Esophagus squamous epithelium (tissue), 4 donors: ENCODE measurements around the gene GEMIN8.

ENCODE experiments used
- POLR2A ChIP-seq, 4 donors: fragments of 450-650 bp; IDR thresholded peaks; one replicate each; pipeline ENCODE4 v1.6.1; 2017; ENCODE audit warnings: antibody characterized with exemption in 4 of 4, mild to moderate bottlenecking in 4 of 4, moderate library complexity in 3 of 4
- TF ChIP-seq, protein P1 (sequence below), 6 experiments: fragments of 450-650 bp in 4 of 6; fragments of 200-600 bp in 2 of 6; sonication (generic) in 2 of 6; IDR thresholded peaks; one replicate each; pipeline ENCODE4 v1.5.1; 2016 to 2019; ENCODE audit warnings: antibody characterized with exemption in 6 of 6, mild to moderate bottlenecking in 4 of 6, moderate library complexity in 4 of 6

DNA sequence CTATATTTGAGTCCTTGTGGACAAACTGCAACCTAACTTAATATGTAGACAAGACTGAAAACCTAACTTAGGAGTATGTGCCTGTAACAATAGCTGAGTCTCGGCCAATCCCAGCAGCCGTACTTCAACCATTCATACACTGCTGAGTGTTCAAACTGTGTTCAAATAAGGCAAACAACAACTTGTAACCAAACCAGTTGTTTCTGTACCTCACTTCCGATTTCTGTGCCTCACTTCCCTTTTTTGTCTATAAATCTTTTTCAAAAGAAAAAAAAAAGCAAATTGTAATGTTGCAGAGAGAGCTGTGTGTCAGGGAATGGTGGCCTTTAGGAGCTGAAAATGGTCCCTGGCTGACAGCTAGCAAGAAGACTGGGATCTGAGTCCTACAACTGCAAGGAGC lies 46.0 kb downstream of the GEMIN8 start:
- TF ChIP-seq, protein P1, sequence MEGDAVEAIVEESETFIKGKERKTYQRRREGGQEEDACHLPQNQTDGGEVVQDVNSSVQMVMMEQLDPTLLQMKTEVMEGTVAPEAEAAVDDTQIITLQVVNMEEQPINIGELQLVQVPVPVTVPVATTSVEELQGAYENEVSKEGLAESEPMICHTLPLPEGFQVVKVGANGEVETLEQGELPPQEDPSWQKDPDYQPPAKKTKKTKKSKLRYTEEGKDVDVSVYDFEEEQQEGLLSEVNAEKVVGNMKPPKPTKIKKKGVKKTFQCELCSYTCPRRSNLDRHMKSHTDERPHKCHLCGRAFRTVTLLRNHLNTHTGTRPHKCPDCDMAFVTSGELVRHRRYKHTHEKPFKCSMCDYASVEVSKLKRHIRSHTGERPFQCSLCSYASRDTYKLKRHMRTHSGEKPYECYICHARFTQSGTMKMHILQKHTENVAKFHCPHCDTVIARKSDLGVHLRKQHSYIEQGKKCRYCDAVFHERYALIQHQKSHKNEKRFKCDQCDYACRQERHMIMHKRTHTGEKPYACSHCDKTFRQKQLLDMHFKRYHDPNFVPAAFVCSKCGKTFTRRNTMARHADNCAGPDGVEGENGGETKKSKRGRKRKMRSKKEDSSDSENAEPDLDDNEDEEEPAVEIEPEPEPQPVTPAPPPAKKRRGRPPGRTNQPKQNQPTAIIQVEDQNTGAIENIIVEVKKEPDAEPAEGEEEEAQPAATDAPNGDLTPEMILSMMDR (IDR thresholded peaks at IDR 0.05), result no peak
- TF ChIP-seq POLR2A (IDR thresholded peaks at IDR 0.05), result no peak
